Activated B cell treated with CpG ODN at 0.5 μM for 24 hours (primary cell): ENCODE measurements around the gene VPS11. TPM values are rescaled to one million over a fixed set of nuclear protein-coding genes. Genes with fewer than 3 reads are reported as not detected.

Source experiments
- ATAC-seq: fragments of 200-7000 bp; cut with Tn5 transposase; one replicate; pipeline ENCODE4 v1.10.0; 2021; ENCODE audit warnings: low read depth, mild to moderate bottlenecking, moderate library complexity
- CTCF ChIA-PET: fragments of 350-600 bp; sonication (Branson Sonifier 250); formaldehyde crosslinking; loops from one replicate; lab custom pipeline; 2021; ENCODE audit warnings: antibody characterized with exemption; lab: Charles Lee
- POLR2A ChIA-PET: fragments of 350-600 bp; sonication (Branson Sonifier 250); formaldehyde crosslinking; loops from one replicate; lab custom pipeline; 2021; ENCODE audit warnings: antibody characterized with exemption; lab: Charles Lee
- DNase-seq: peaks from one replicate; pipeline ENCODE4 v3.0.0; 2022
- H3K27ac Mint-ChIP-seq: one replicate; pipeline ENCODE4 v1.8.0; 2020; ENCODE audit warnings: mixed read lengths
- H3K27me3 Mint-ChIP-seq: one replicate; pipeline ENCODE4 v1.8.0; 2021; ENCODE audit warnings: mixed read lengths
- H3K36me3 Mint-ChIP-seq: one replicate; pipeline ENCODE4 v1.8.0; 2021; ENCODE audit warnings: low read depth, mixed read lengths
- H3K4me1 Mint-ChIP-seq: one replicate; pipeline ENCODE4 v1.8.0; 2021; ENCODE audit warnings: mixed read lengths
- H3K4me3 Mint-ChIP-seq: one replicate; pipeline ENCODE4 v1.8.0; 2020; ENCODE audit warnings: mild to moderate bottlenecking, mixed read lengths
- H3K9me3 Mint-ChIP-seq: one replicate; pipeline ENCODE4 v1.8.0; 2020; ENCODE audit warnings: mixed read lengths
- intact Hi-C: fragments of 100-400 bp; cut with micrococcal nuclease; formaldehyde crosslinking; loops from one replicate; pipeline ENCODE4 v1.15.1; 2024
- total RNA-seq: library from RNA; stranded (reverse); gene quantifications from 2 replicates; pipeline ENCODE4 v1.2.3, GENCODE V29; 2022
- TF ChIP-seq, protein P1 (sequence below): fragments of 200-600 bp; IDR thresholded peaks from one replicate; pipeline ENCODE4 v1.8.0; 2022; ENCODE audit warnings: antibody characterized with exemption, mild to moderate bottlenecking

The VPS11 gene
- total RNA-seq: 49.6 and 53.6 TPM in 2 replicates

GRCh38 chr11:119067371-119068222 is at the start of gene VPS11:
Gene VPS11 (plus strand): TSS chr11:119067818. CDS start chr11:119067824, 6 bp downstream.
- TF ChIP-seq, protein P1, sequence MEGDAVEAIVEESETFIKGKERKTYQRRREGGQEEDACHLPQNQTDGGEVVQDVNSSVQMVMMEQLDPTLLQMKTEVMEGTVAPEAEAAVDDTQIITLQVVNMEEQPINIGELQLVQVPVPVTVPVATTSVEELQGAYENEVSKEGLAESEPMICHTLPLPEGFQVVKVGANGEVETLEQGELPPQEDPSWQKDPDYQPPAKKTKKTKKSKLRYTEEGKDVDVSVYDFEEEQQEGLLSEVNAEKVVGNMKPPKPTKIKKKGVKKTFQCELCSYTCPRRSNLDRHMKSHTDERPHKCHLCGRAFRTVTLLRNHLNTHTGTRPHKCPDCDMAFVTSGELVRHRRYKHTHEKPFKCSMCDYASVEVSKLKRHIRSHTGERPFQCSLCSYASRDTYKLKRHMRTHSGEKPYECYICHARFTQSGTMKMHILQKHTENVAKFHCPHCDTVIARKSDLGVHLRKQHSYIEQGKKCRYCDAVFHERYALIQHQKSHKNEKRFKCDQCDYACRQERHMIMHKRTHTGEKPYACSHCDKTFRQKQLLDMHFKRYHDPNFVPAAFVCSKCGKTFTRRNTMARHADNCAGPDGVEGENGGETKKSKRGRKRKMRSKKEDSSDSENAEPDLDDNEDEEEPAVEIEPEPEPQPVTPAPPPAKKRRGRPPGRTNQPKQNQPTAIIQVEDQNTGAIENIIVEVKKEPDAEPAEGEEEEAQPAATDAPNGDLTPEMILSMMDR: no peak
- Mint-ChIP-seq H3K27me3 (no peaks in the 10 kb centered on the region), H3K4me1 (peaks cover 34% of the 10 kb centered on the region), H3K4me3 (peak within 1 kb of the TSS; percentile 98), H3K27ac (peak within 1 kb of the TSS; percentile 98), H3K36me3 (peaks cover 39% of the 10 kb centered on the region), H3K9me3 (no peaks in the 10 kb centered on the region)
- CTCF ChIA-PET: interaction anchor here (0.6 to 1.6 kb wide), 7 partner anchors 12 to 271 kb away, joined by 3 to 9 read pairs (median 4); partner anchors contain the start of genes DPAGT1 and NLRX1
- intact Hi-C loops: loop anchor here (1.0 to 2.0 kb wide), 9 partner anchors 10 to 255 kb away; partner anchors contain the start of genes HINFP, HYOU1, RPS25 and SLC37A4
- POLR2A ChIA-PET: interaction anchor here (0.6 to 4.0 kb wide), 29 partner anchors 8 to 1252 kb away, joined by 3 to 62 read pairs (median 3); partner anchors contain the start of genes C2CD2L, CBL, CENATAC and DPAGT1
- ATAC-seq (peak; percentile 97), DNase-seq (peak; percentile 94)

- ATAC-seq (peak; percentile 87), DNase-seq (peak; percentile 90)
- Mint-ChIP-seq H3K4me1 (peaks cover 54% of the 10 kb centered on the region), H3K27ac (peak within 1 kb of the TSS; percentile 100), H3K27me3 (no peaks in the 10 kb centered on the region), H3K36me3 (peaks cover 79% of the 10 kb centered on the region), H3K4me3 (peak within 1 kb of the TSS; percentile 99), H3K9me3 (no peaks in the 10 kb centered on the region)
- ChIA-PET CTCF (interaction anchor here (0.6 to 1.4 kb wide), 3 partner anchors 13 to 110 kb away, joined by 3 to 4 read pairs (median 3); no protein-coding TSS in a partner anchor), POLR2A (interaction anchor here (0.6 to 3.4 kb wide), 27 partner anchors 10 to 582 kb away, joined by 3 to 33 read pairs (median 5); partner anchors contain the start of genes C2CD2L, CBL, CENATAC and CXCR5)
- intact Hi-C loops: loop anchor here (1.0 to 5.0 kb wide), 10 partner anchors 12 to 226 kb away; partner anchors contain the start of genes CENATAC, DDX6, HYOU1 and SLC37A4
- TF ChIP-seq, protein P1: no peak
Measured at GRCh38 chr11:119018074-119018938, 49.3 kb upstream of the VPS11 start, which contains the start of the genes RPS25 and TRAPPC4. Gene RPS25 (minus strand): TSS chr11:119018343. CDS start chr11:119018284, 59 bp downstream. Gene TRAPPC4 (plus strand): TSS chr11:119018766. CDS start chr11:119018796, 30 bp downstream.

DNA sequence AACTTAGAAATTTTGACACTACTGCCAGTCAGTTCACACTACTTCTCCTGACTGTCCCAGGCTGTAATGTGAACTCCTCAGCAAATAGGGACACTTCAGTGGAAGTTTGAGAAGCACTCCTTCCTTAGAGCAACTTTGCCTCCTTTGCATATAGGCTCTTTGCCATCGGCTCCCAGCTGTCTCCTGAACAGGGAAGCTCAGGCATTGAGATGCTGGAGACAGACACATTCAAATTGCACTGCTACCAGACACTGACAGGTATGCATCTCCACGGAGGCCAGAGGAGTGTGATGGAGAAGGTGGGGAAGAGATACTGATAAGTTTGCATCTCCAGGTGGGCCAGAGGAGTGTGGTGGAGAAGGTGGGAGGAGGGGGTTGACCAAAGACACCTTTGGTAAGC is 47.6 kb upstream of the VPS11 start:
- ATAC-seq: no peak
- peak overlapping the region; percentile 99 for H3K4me3 Mint-ChIP-seq
- ChIA-PET POLR2A (interaction anchor here (0.6 to 3.4 kb wide), 7 partner anchors 10 to 87 kb away, joined by 3 to 33 read pairs (median 18); partner anchors contain the start of genes C2CD2L, CENATAC, DPAGT1 and HYOU1), CTCF (interaction anchor here (1.4 kb wide), 1 partner anchor 12 kb away, joined by 3 read pairs; no protein-coding TSS in a partner anchor)
- intact Hi-C loops: loop anchor here (5.0 kb wide), 2 partner anchors 177 to 228 kb away; partner anchors contain the start of gene DDX6
- peaks cover 53% of the 10 kb centered on the region for H3K4me1 Mint-ChIP-seq
- H3K9me3 Mint-ChIP-seq: no peaks in the 10 kb centered on the region
- H3K27me3 Mint-ChIP-seq: no peaks in the 10 kb centered on the region
- TF ChIP-seq, protein P1: no peak
- peaks cover 81% of the 10 kb centered on the region for H3K36me3 Mint-ChIP-seq
- H3K27ac Mint-ChIP-seq: no peak overlapping the region
- no peak for DNase-seq

GRCh38 chr11:119021631-119022030 is 46.0 kb upstream of the VPS11 start:
- ATAC-seq (no peak), DNase-seq (no peak)
- intact Hi-C loops: no loop called here
- peaks cover 38% of the 10 kb centered on the region for H3K4me1 Mint-ChIP-seq
- ChIA-PET POLR2A (interaction anchor here (1.3 kb wide), 1 partner anchor 63 kb away, joined by 12 read pairs; the partner anchor contains the start of gene HMBS), CTCF (interaction anchor here (0.7 kb wide), 1 partner anchor 12 kb away, joined by 3 read pairs; no protein-coding TSS in a partner anchor)
- H3K36me3 Mint-ChIP-seq: peaks cover 74% of the 10 kb centered on the region
- no peaks in the 10 kb centered on the region for H3K9me3 Mint-ChIP-seq
- TF ChIP-seq, protein P1: no peak
- H3K27me3 Mint-ChIP-seq: no peaks in the 10 kb centered on the region
- H3K4me3 Mint-ChIP-seq: no peak overlapping the region
- H3K27ac Mint-ChIP-seq: no peak overlapping the region
